ENCODE results near the gene CAMK1. TPM values are rescaled to one million over a fixed set of nuclear protein-coding genes. Genes with fewer than 3 reads are reported as not detected.

CAMK1 gene
- total and polyA plus RNA-seq, 5 donors: 20.1 to 24.9 (median 21.6) TPM

Other genes with a start within 250 kb of the CAMK1 start
- not detected for gene LHFPL4, start 216.1 kb downstream of the CAMK1 start, total RNA-seq
- gene LHFPL4, start 216.1 kb downstream of the CAMK1 start, polyA plus RNA-seq: 0.02 TPM
- gene MTMR14, start 120.4 kb downstream of the CAMK1 start, total RNA-seq: 10 to 100 TPM; 41.3 to 84.3 (median 47.2) TPM
- gene MTMR14, start 120.4 kb downstream of the CAMK1 start, polyA plus RNA-seq: 49.4 TPM
- gene CPNE9, start 66.1 kb downstream of the CAMK1 start, total RNA-seq: under 1 TPM in 3 of 4 donors, not detected in 1; 0.11 to 0.31 (median 0.15) TPM
- 0.07 TPM for gene CPNE9, start 66.1 kb downstream of the CAMK1 start, polyA plus RNA-seq
- 10 to 100 TPM in 3 of 4 donors, 1 to 10 TPM in 1; 9.2 to 12.0 (median 11.7) TPM for gene BRPF1, start 38.2 kb downstream of the CAMK1 start, total RNA-seq
- 6.4 TPM for gene BRPF1, start 38.2 kb downstream of the CAMK1 start, polyA plus RNA-seq
- 10 to 100 TPM in 3 of 4 donors, 1 to 10 TPM in 1; 9.6 to 15.5 (median 15.1) TPM for gene OGG1, start 20.0 kb downstream of the CAMK1 start, total RNA-seq
- gene OGG1, start 20.0 kb downstream of the CAMK1 start, polyA plus RNA-seq: 13.4 TPM
- gene TADA3, start 22.5 kb upstream of the CAMK1 start, total RNA-seq: 10 to 100 TPM; 42.0 to 51.3 (median 46.3) TPM
- 38.4 TPM for gene TADA3, start 22.5 kb upstream of the CAMK1 start, polyA plus RNA-seq
- gene ARPC4, start 23.1 kb upstream of the CAMK1 start, total RNA-seq: 100 to 1,000 TPM in 1 of 4 donors, 10 to 100 TPM in 3; 63.8 to 104 (median 73.0) TPM
- 51.1 TPM for gene ARPC4, start 23.1 kb upstream of the CAMK1 start, polyA plus RNA-seq
- 10 to 100 TPM; 20.6 to 27.3 (median 23.8) TPM for gene TTLL3, start 40.3 kb upstream of the CAMK1 start, total RNA-seq
- 23.7 TPM for gene TTLL3, start 40.3 kb upstream of the CAMK1 start, polyA plus RNA-seq
- gene RPUSD3, start 74.1 kb upstream of the CAMK1 start, total RNA-seq: 10 to 100 TPM; 31.2 to 37.7 (median 37.6) TPM
- 43.3 TPM for gene RPUSD3, start 74.1 kb upstream of the CAMK1 start, polyA plus RNA-seq
- gene CIDEC, start 110.3 kb upstream of the CAMK1 start, total RNA-seq: 1 to 10 TPM in 1 of 4 donors, under 1 TPM in 2, not detected in 1; 0.38 to 8.4 (median 0.40) TPM
- 29.5 TPM for gene CIDEC, start 110.3 kb upstream of the CAMK1 start, polyA plus RNA-seq
- gene JAGN1, start 120.7 kb upstream of the CAMK1 start, total RNA-seq: 10 to 100 TPM; 20.3 to 22.4 (median 20.4) TPM
- gene JAGN1, start 120.7 kb upstream of the CAMK1 start, polyA plus RNA-seq: 26.0 TPM
- gene IL17RE, start 132.9 kb upstream of the CAMK1 start, total RNA-seq: 1 to 10 TPM; 1.0 to 2.2 (median 1.4) TPM
- 1.2 TPM for gene IL17RE, start 132.9 kb upstream of the CAMK1 start, polyA plus RNA-seq
- 10 to 100 TPM; 35.1 to 48.1 (median 41.9) TPM for gene IL17RC, start 147.2 kb upstream of the CAMK1 start, total RNA-seq
- 40.4 TPM for gene IL17RC, start 147.2 kb upstream of the CAMK1 start, polyA plus RNA-seq
- gene CRELD1, start 163.9 kb upstream of the CAMK1 start, total RNA-seq: 10 to 100 TPM; 59.6 to 88.4 (median 66.9) TPM
- 92.8 TPM for gene CRELD1, start 163.9 kb upstream of the CAMK1 start, polyA plus RNA-seq
- 1 to 10 TPM; 1.4 to 2.1 (median 1.7) TPM for gene PRRT3, start 182.5 kb upstream of the CAMK1 start, total RNA-seq
- 1.2 TPM for gene PRRT3, start 182.5 kb upstream of the CAMK1 start, polyA plus RNA-seq
- gene EMC3, start 216.9 kb upstream of the CAMK1 start, total RNA-seq: 10 to 100 TPM; 84.3 to 89.8 (median 87.6) TPM
- 85.2 TPM for gene EMC3, start 216.9 kb upstream of the CAMK1 start, polyA plus RNA-seq